GM18868 (cell line): ENCODE measurements around the gene PPL.

Experiments
- ATAC-seq: cut with Tn5 transposase; IDR thresholded peaks from one replicate; pipeline ENCODE4 v1.9.1; 2021; ENCODE audit warnings: mild to moderate bottlenecking, moderate library complexity; ENCODE audit not compliant: unreplicated experiment

The PPL gene

GRCh38 chr16:4892361-4893102 is 44.4 kb downstream of the PPL start:
- ATAC-seq: no peak

DNA sequence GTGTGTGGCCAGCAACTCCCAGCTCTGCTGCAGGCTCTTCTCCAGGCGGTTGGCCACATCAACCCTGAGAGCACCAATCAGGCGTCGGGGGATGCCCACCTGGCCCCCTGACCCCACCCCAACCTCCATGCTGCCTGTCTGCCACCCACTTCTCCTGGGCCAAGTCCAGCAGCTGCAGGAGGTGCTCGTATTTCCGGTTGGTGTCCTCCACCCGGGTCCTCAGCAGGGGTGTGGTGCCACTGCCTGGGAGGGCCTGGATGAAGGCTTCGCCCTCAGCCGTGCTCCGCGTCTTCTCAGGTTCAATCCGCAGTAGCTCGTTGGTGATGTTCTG is 45.1 kb downstream of the PPL start:
- no peak for ATAC-seq

- ATAC-seq: no peak
These were observed 45.7 kb downstream of the PPL start for GRCh38 chr16:4891097-4891885.

GRCh38 chr16:4890686-4891085 is 46.3 kb downstream of the PPL start:
- no peak for ATAC-seq

DNA sequence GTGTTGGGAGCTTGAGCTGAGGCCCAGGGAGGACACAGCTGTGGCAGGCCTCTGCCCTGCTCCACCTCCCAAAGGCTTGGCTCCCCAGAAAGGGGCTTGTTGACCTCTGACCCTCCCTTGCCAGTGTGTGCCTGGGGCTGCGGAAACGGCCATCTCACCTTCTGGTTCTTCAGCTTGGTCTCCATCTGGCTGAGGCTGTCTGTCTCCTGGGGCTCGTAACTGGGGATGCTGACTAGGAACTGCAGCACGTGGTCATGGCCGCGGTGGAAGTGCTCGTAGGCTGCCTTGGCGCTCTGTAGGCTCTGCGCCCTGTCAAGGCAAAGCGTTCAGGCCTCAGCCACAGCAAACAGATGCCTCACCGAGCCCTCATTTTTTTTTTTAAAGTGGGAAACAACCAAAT is 46.9 kb downstream of the PPL start:
- no peak for ATAC-seq

DNA sequence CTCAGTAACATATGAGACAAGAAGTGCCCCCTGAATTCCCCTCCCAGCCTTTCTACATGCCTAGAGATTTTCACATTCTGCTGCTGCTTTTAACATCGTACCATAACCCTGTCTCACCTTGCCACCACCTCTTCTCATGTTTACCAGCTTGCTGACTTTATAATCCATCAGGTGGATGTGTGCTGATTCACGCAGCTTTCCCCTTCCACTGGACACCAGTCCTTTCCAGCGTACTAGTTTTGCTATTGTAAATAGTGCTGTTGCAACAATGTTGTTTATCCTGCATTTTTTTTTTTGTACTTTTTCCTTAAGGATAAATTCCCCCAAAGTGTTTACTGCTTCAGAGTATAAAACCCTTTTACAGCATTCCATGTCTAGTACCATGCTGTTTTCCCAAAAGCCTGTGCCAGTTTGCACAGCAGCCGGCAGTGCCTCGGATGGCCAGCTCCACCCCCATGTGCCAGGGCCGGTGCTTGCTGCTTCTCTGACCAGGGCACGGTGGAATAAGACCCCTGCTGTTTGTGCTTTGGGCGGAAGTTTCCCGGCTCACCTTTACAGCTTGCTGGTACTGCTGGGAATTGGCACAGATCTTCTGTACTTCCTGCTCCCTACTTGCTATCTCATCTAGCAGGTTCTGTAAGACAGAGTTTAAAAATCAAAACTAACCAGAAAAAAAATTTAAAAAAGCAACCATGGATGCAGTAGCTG is 48.4 kb downstream of the PPL start:
- ATAC-seq: no peak

DNA sequence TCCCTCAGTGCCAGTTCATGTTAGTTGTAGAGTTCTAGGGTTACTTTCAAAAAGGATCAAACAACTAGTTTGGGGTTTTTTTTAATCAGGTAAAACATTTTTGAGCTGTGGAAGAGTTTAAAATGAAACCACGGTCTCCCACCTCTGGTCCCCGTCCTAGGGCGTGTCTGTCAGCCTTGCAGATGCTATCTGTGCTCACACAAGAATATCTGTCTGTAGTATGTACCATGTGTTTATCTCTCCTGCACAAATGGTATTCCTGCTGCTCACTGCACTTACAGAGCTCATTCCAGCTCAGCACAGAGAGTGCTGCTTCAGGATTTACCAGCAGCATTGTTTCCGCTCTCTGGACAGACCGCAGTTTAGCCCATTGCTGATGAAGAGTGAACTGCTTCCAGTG is 50.8 kb downstream of the PPL start:
- ATAC-seq: no peak

DNA sequence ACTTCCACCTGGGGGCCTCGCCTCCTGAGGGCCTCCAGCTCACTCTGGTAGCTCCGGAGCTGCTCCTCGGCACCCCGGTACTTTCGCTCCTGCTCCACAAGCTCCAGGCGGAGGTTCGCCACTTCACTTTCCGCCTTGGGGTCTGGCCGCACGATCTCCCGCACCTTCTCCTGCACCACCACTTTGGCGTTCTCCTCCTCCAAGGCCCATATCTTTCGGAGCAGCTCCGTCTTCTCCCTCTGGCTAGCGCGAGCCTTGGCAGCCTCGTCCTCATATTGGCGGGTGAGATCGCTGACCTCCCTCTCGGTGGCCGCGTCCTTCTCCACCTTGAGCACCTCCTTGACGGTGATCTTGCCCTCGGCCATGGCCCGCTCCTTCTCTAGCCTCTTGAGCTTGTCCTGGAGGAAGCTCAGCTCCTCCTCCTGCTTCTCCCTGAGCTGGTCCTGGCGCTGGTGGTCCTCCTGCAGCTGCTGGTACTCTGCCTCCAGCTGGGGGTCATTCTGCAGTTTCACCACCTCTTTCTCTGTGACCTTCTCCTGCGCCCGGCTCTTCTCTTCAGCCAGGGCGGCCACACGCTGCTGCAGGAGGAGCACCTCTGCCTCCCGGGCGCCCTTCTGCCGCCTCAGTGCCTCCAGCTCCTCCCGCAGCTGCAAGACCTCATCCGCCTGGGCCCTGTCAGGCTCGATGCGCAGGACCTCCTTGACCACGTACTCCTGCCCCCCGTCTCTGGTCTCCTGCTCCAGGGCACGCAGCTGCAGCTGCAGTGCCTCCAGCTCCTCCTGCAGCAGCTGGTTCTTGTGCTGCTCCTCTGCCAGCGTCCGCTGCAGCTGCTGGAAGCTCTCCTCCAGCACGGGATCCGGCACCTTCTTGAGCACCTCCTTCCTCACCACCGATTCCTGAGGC is 51.7 kb downstream of the PPL start:
- no peak for ATAC-seq

- ATAC-seq: no peak
These were observed 52.7 kb downstream of the PPL start for GRCh38 chr16:4884209-4884608.

DNA sequence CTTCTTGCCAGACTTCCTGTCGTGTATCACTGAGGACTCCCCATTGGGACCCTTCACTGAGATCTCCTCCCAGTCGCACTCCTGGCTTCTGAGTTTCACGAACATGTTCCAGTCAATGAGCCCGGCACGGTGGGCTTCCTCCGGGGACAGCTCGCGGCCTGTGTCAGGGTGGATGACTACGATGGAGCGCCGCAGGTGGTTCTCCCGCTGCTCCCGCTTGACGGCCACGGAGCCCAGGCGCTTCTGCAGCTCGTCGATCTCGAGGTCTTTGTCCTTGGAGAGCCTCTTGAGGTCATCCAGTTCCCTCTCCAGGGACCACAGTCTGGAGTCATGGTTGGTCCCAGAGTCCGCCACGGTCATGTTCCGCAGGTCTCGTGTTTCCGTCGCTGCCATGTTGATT is 53.4 kb downstream of the PPL start:
- no peak for ATAC-seq

GRCh38 chr16:4882633-4883285 is 54.2 kb downstream of the PPL start:
- ATAC-seq: no peak

GRCh38 chr16:4882000-4882632 is 54.8 kb downstream of the PPL start:
- ATAC-seq: no peak

DNA sequence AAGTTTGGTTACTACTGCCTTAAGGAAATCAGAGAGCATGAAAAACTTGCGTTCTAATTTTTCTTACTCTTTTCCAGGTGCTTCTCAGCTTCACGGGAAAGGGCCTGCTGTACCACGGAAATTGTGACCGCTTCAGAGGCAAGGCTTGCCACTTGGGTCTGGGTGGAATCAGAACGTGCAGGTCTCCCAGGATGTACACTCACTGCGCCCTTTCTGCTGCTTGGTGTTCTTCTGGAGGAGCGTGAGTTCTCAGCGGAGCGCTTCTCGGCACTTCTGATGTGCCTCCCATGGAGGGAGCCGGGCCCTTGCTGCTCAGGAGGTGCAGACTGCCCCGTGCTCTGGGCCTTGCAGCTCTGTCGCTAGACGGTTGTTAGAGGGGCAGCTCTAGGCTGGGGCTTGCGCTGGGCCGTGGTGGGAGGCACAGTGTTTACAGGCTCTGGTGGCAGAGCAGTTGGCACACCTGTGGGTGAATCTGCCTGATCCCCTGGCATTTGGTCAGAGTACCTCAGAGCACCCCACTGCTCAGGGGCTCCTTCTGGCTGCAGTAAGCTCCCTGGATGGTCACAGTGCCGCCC is 56.9 kb downstream of the PPL start:
- ATAC-seq: no peak

GRCh38 chr16:4879049-4879448 is 57.9 kb downstream of the PPL start:
- ATAC-seq: no peak

DNA sequence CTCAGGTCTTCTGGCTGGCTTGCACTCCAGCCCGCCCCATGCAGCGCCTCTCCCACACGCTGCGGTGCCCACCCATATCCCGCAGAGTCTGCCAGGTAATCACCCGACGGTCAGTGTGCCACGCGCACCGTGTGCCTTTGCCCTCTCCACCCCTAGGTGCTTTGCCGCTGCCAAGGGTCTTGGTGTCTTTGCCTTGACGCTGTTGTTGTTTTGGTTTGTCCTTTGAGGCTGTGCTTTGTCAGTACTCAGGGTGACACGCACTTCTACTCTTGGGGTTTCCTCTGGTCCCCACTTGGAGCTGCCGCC is 59.6 kb downstream of the PPL start:
- no peak for ATAC-seq

DNA sequence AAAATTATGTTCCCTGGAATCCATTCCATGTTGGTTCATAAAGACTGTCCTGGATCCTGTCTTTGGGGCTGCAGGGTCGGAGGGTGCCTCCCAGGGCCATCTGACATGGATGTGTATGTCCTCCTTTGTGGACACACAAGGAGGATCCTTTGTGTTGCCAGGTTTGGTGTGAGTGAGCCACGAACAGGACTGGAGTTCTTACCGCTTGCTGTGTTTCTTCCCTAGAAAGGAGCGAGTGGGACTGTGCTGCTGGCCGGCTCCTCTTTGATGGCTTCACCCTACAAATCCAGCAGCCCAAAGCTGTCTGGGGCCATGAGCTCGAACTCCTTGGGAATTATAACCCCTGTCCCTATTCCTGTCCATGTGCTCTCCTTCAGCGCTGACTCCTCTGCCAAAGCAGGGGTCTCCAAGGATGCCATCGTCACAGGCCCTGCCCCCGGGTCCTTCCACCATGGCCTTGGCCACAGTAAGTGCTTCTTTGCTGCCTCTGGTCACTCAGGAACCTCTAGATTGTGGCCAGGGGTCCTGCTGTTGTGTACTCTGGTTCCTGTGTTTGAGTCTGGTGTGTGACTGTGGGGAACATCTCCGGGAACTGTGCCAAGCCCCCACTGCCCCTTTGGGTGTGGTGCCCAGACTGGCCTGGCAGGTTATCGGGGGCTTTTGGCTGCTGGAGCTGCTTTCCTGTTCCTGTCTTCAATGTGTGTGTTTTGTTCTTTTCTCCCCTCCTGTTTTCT is 60.1 kb downstream of the PPL start:
- no peak for ATAC-seq

DNA sequence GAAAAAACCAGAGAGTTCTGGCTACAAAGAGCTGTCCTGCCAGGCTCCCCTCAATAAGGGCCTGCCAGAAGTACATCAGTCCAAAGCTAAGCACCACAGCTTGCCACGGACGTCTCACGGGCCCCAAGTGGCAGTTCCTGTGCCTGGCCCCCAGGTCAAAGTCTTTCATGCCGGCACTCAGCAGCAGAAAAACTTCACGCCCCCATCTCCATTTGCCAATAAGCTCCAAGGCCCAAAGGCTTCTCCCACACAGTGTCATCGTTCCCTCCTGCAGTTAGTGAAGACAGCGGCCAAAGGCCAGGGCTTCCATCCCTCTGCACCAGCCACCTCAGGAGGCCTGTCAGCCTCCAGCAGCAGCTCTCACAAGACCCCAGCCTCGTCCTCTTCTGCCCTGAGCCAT is 62.3 kb downstream of the PPL start:
- no peak for ATAC-seq

GRCh38 chr16:4873091-4873490 is 63.9 kb downstream of the PPL start:
- ATAC-seq: no peak

DNA sequence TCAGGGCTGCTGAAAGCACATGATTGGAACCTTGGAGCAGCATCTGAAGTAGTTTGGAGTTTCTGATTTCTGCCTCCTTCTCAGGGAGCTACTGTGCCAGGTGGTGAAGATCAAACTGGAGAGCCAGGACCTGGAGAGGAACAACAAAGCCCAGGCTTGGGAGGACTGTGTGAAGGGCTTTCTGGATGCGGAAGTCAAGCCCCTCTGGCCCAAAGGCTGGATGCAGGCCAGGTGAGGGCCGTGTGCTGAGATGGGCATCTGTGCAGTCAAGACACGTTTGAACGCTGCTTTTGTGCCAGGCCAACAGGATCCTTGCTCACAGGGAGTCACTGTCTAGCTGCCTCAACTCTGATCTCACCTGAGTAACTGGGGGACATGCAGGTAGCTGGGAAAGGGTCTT is 65.9 kb downstream of the PPL start:
- ATAC-seq: no peak
